Right lobe of liver (tissue), 4 donors: Measurements from ENCODE around the gene TMEM238.

Experiments
- POLR2A ChIP-seq: fragments of 450-650 bp; IDR thresholded peaks from one replicate; pipeline ENCODE4 v1.6.1; 2017; ENCODE audit warnings: antibody characterized with exemption, mild to moderate bottlenecking
- TF ChIP-seq, protein P1 (sequence below), 4 donors: fragments of 200-600 bp in 3 of 4; fragments of 450-650 bp in 1 of 4; IDR thresholded peaks; one replicate each; pipeline versions ENCODE4 v1.5.1 to v1.8.0; 2016 to 2022; ENCODE audit warnings: antibody characterized with exemption in 4 of 4, mild to moderate bottlenecking in 2 of 4
- donor health status: DM: no; HTN: no; CAD: no.
- donor health status: DM: no; HTN: no; CAD: no.
- donor health status: DM: no; HTN: yes; CAD: no.

DNA sequence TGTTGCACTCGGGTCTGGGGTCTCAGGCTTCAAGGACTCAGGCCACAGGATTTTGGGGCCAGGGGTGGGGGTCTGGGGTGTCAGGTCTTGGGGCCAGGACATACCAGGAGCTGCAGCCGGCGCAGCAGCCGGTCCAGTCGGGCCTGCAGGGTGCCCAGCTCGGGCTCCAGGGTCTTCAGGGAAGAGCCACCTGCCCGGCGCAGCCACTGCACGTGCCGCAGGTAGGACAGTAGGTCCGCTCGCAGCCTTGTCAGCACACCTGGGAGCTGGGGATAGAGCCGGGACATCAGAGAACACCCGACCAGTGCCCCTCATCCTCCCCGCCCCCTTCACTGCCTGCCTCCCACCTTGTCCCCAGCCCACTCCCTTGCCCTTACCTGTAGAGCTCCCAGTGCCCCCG, 16.0 kb downstream of the TMEM238 start:
- TF ChIP-seq, protein P1, sequence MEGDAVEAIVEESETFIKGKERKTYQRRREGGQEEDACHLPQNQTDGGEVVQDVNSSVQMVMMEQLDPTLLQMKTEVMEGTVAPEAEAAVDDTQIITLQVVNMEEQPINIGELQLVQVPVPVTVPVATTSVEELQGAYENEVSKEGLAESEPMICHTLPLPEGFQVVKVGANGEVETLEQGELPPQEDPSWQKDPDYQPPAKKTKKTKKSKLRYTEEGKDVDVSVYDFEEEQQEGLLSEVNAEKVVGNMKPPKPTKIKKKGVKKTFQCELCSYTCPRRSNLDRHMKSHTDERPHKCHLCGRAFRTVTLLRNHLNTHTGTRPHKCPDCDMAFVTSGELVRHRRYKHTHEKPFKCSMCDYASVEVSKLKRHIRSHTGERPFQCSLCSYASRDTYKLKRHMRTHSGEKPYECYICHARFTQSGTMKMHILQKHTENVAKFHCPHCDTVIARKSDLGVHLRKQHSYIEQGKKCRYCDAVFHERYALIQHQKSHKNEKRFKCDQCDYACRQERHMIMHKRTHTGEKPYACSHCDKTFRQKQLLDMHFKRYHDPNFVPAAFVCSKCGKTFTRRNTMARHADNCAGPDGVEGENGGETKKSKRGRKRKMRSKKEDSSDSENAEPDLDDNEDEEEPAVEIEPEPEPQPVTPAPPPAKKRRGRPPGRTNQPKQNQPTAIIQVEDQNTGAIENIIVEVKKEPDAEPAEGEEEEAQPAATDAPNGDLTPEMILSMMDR (IDR thresholded peaks at IDR 0.05): no peak
- no peak for TF ChIP-seq POLR2A
